BE2C (cell line): ENCODE data around the gene BABAM1. TPM values are rescaled to one million over a fixed set of nuclear protein-coding genes. Genes with fewer than 3 reads are reported as not detected.

ENCODE experiments used
- DNase-seq: peaks from one replicate; pipeline ENCODE4 v3.0.0-alpha.2; 2020
- H3K27me3 ChIP-seq: fragments of 250-450 bp; sonication (Bioruptor Pico); 2 replicates; pipeline ENCODE4 v1.5.1; 2020; ENCODE audit warnings: mild to moderate bottlenecking
- H3K36me3 ChIP-seq: fragments of 250-450 bp; sonication (Bioruptor Pico); 2 replicates; pipeline ENCODE4 v1.5.1; 2020; ENCODE audit warnings: mild to moderate bottlenecking
- H3K4me1 ChIP-seq: fragments of 250-450 bp; sonication (Bioruptor Pico); 2 replicates; pipeline ENCODE4 v1.5.1; 2020
- H3K4me3 ChIP-seq: 2 replicates; pipeline ENCODE4 v1.5.1; 2011; ENCODE audit warnings: low read depth, low read length
- H3K9me3 ChIP-seq: fragments of 250-450 bp; sonication (Bioruptor Pico); 2 replicates; pipeline ENCODE4 v1.5.1; 2020
- polyA plus RNA-seq: library from polyadenylated mRNA; unstranded; fragments of >200 nt; gene quantifications from one replicate; pipeline ENCODE4 v1.2.1, GENCODE V29; 2012; ENCODE audit warnings: low read depth, missing spikeins; ENCODE audit not compliant: insufficient read length, insufficient read depth
- TF ChIP-seq, protein P1 (sequence below): IDR thresholded peaks from 2 replicates; pipeline ENCODE4 v1.5.1; 2012; ENCODE audit warnings: mild to moderate bottlenecking, low read depth, low read length

BABAM1 gene
- polyA plus RNA-seq = 212 TPM

DNA sequence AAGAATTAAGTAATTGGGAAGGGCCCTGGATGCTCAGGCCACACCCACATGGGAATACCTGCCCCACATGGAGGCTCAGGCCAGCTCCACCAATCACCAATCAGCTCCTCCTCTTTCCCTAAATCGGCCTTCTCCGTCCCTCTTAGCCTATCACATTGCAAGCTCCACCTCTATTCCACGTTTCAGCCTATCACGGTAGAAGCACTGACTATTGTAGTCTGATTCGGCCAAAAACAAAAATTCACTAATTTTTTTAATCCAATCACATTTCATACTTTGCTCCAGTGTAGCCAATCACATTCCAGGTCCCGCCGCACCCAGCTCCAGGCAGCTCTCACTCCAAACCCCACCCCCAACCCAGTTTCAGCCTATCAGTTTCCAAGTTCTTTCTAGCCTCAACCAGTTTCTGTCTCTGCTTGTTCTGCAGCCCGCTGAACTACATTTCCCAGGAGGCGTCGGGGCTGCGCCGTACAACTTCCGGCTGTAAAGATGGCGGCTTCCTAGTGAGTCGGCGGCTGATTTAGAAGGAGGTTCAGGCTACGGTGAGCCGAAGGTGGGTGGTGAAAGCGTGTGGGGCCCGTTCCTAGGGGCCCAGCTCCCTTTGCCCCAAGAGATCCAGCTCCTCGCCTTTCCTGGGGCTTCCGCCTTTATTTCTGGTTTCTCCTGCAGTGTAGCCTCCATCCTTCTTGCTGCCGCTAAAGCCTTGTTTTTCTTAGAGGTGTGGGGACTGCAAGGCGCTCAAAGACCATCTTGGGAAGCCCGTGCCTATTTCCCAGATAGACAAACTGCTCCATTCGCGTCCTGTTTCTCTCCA is at the start of gene BABAM1:
Gene BABAM1 (plus strand): TSS at position 469 of the 814 bp plus-strand sequence. CDS start 1,364 bp downstream, outside the sequence.
- no peaks in the 10 kb centered on the region for H3K27me3 ChIP-seq
- no peaks in the 10 kb centered on the region for H3K9me3 ChIP-seq
- TF ChIP-seq, protein P1, sequence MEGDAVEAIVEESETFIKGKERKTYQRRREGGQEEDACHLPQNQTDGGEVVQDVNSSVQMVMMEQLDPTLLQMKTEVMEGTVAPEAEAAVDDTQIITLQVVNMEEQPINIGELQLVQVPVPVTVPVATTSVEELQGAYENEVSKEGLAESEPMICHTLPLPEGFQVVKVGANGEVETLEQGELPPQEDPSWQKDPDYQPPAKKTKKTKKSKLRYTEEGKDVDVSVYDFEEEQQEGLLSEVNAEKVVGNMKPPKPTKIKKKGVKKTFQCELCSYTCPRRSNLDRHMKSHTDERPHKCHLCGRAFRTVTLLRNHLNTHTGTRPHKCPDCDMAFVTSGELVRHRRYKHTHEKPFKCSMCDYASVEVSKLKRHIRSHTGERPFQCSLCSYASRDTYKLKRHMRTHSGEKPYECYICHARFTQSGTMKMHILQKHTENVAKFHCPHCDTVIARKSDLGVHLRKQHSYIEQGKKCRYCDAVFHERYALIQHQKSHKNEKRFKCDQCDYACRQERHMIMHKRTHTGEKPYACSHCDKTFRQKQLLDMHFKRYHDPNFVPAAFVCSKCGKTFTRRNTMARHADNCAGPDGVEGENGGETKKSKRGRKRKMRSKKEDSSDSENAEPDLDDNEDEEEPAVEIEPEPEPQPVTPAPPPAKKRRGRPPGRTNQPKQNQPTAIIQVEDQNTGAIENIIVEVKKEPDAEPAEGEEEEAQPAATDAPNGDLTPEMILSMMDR = no peak
- no peaks in the 10 kb centered on the region for H3K4me1 ChIP-seq
- peaks cover 13% of the 10 kb centered on the region for H3K36me3 ChIP-seq
- peak; percentile 98 for DNase-seq
- H3K4me3 ChIP-seq = peak within 1 kb of the TSS; percentile 99

DNA sequence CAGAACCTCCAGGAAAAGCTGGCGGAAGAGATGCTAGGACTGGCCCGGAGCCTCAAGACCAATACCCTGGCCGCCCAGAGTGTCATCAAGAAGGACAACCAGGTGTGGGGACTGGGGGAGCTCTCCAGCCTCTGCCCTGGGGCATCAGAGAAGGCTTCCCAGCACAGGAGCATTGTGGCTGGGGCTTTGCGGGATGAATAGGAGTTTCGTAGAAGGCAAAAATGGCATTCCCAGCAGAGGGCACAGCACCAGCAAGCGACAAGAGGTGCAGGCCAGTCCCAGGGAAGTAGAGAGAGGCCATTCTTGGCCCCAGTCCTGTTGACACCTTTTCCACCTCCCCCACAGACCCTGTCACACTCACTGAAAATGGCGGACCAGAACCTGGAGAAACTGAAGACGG is 48.0 kb upstream of the BABAM1 start:
- no peak for DNase-seq
- H3K9me3 ChIP-seq = no peaks in the 10 kb centered on the region
- peaks cover 5% of the 10 kb centered on the region; the same call in 1 of the 2 replicates for H3K4me1 ChIP-seq
- H3K27me3 ChIP-seq = no peaks in the 10 kb centered on the region
- no peaks in the 10 kb centered on the region for H3K36me3 ChIP-seq
- TF ChIP-seq, protein P1 = no peak
- H3K4me3 ChIP-seq = no peak overlapping the region

DNA sequence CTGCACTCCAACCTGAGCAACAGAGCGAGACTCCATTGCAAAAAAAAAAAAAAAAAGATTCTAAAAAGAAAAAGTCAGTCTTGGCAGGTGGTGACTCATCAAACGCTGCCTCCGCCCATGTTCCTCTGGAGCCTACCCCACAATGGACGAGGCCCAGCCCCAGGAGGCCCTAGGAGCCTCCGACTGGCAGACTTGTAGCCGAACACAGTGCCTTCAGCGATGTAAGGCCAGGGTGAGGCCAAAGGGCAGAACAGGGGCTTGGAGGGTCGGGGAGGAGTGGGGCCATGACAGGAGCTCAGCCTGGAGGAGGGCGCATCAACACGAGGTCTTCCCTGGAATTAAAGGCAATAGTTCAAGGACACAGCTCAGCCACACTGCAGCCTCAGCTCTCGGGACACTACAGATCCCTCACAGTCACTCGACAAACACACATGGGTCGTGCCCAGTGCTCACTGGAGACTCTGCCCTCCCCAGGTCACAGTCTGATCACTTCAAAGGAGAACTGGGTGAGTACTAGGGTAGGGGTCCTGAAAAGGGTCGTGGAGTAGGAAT is 47.0 kb upstream of the BABAM1 start:
- no peaks in the 10 kb centered on the region for H3K4me1 ChIP-seq
- no peak overlapping the region for H3K4me3 ChIP-seq
- no peaks in the 10 kb centered on the region for H3K36me3 ChIP-seq
- DNase-seq = no peak
- H3K9me3 ChIP-seq = no peaks in the 10 kb centered on the region
- TF ChIP-seq, protein P1 = no peak
- H3K27me3 ChIP-seq = no peaks in the 10 kb centered on the region

DNA sequence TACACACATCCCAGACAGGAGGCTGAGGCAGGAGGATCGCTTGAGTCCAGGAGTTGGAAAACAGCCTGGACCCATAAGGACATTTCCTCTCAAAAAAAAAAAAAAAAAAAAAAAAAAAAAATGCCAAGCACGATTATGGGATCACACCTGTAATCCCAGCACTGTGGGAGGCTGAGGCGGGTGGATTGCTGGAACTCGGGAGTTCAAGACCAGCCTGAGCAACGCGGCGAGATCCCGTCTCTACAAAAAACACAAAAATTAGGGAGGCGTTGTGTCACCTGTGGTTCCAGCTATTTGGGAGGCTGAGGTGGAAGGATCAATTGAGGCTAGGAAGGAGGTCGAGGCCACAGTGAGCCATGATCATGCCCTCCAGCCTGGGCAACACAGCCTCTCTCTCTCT is 42.2 kb upstream of the BABAM1 start:
- Histone ChIP-seq H3K4me1 (no peaks in the 10 kb centered on the region), H3K4me3 (no peak overlapping the region), H3K27me3 (no peaks in the 10 kb centered on the region), H3K9me3 (no peaks in the 10 kb centered on the region), H3K36me3 (no peaks in the 10 kb centered on the region; the same call in 1 of the 2 replicates)
- no peak for DNase-seq
- TF ChIP-seq, protein P1 = no peak

DNA sequence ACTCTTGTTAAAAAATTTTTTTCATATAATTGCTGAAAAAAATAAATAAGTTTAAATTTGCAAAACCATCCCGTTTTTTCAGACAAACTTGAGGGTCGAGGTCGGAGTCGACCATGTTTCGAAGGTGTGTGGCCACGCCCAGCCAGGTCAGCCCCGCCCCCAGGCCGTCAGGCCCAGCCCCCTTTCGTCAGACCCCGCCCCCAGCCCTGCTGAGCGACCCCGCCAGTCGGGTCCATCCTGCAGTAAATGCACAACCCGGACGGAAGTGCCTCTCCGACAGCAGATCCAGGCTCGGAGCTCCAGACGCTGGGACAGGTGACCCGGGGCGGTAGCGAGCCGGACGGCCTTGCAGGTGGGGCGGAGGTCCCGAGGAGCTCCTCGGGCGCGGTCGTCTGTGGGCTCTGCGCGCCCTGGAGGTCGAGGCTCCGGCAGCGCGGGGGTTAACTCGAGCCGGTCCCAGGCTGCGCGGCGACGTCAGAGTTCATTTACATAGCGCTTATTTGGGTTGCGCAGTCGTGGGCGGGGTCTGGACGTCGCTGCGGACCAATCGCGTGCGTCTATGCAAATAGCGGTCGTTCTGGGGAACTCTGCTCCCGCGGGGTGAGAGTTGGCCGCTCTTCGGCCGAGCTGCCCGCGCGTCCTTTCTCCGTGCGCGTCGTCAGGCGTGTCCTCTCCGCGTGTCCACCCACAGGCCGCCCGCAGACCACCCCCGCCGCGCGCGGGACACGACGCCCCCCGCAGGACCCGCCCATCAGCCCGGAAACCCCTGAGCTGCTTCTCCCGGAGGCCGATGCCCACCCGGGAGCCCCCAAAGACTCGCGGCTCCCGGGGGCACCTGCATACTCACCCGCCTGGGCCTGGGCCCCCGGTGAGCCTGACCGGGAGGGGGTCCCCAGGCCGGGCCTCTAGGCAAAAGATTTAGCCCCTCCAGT is 41.0 kb upstream of the BABAM1 start, which contains the start of gene OCEL1:
Gene OCEL1 (plus strand): TSS at position 225 of the 932 bp plus-strand sequence. CDS start 22 bp downstream, at position 247.
- DNase-seq = peak; percentile 98
- H3K4me1 ChIP-seq = no peaks in the 10 kb centered on the region
- peak within 1 kb of the TSS; percentile 65 for H3K4me3 ChIP-seq
- TF ChIP-seq, protein P1 = no peak
- H3K27me3 ChIP-seq = no peaks in the 10 kb centered on the region
- no peaks in the 10 kb centered on the region for H3K9me3 ChIP-seq
- H3K36me3 ChIP-seq = peaks cover 6% of the 10 kb centered on the region
